Activated CD8-positive, alpha-beta memory T cell treated with anti-CD3 and anti-CD28 coated beads, Interleukin-2, amount 50 U/mL, for 1 hour (primary cell): ENCODE data around the gene NANP.
"Not testable (repeated sequence)": the region's sequence is repeated elsewhere in the genome, so short reads cannot be mapped to it uniquely, and the experiment has no call there.

Source experiments
- DNase-seq: peaks from one replicate; pipeline ENCODE4 v3.0.0-alpha.2; 2020; ENCODE audit errors: extremely low read depth

Gene NANP

DNA sequence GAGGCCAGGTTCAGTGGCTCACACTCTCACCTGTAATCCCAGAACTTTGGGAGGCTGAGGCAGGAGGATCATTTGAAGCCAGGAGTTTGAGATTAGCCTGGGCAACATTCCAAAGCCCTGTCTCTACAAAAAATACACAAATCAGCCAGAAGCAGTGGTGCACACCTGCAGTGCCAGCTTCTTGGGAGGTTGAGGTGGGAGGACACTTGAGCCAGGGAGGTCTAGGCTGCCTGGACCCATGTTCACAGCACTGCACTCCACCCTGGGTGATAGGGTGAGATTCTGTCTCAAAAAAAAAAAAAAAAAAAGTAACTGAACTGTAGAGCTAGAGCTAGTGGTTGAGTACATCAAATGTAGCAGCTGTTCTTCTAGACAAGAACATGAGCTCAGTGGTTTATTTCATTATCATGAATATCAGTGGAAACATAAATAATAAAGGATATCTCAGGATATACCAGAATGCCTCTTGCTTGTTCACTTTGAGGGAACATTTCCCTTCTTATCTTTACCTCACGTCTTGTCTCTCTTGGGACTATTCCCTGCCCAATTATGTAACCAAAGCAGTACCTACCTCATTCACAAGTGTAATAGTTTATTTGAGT lies 17.6 kb downstream of the NANP start:
- no peak for DNase-seq

DNA sequence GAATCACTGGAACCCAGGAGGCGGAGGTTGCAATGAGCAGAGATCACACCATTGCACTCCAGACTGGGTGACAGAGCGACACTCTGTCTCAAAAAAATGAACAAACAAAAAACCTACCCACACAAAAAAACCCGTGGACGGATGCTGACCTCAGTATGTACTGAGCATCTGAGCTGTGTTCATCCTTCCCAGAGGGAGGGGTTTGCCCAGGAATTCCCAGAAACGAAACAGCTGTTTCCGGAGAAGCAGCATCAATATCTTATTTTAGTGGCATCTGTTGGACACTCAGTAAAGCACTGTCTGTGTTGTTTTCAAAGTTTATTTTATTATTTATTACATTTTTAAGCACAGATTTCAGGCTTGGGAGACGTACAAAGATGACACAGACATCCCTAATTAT lies 18.7 kb downstream of the NANP start:
- no peak for DNase-seq

DNA sequence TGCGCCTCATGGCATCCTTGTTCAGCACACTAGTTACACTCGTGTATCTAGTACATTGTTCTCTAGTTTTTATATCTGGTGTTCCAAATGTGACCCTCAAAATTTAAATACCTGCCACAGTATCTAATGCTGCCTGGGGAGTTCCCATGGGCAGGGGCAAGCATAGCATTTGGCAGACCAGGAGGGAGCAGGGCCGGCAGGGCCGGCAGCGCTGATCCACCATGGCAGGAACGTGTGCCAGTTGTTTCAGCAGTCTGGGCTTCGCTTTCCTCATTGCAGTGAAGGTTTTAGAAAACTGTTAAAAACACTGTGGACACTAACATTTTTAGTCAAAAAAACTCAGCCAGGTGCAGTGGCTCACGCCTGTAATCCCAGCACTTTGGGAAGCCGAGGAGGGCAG lies 19.2 kb downstream of the NANP start:
- no peak for DNase-seq

DNA sequence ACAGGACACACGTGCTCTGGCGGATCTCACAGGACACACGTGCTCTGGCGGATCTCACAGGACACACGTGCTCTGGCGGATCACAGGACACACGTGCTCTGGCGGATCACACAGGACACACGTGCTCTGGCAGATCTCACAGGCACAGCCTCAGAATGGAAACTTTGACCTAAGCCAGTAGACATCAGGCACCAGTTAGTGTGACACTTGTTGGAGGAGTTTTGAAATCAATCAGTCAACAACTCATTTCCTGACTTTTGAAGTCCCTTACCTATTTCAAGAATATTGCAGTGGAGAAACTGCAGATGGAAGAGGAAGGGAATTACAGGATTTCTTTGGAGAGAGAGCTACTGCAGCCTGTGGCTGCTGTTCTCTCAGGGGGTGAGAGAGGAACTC lies 20.9 kb downstream of the NANP start:
- not testable (repeated sequence) for DNase-seq

DNA sequence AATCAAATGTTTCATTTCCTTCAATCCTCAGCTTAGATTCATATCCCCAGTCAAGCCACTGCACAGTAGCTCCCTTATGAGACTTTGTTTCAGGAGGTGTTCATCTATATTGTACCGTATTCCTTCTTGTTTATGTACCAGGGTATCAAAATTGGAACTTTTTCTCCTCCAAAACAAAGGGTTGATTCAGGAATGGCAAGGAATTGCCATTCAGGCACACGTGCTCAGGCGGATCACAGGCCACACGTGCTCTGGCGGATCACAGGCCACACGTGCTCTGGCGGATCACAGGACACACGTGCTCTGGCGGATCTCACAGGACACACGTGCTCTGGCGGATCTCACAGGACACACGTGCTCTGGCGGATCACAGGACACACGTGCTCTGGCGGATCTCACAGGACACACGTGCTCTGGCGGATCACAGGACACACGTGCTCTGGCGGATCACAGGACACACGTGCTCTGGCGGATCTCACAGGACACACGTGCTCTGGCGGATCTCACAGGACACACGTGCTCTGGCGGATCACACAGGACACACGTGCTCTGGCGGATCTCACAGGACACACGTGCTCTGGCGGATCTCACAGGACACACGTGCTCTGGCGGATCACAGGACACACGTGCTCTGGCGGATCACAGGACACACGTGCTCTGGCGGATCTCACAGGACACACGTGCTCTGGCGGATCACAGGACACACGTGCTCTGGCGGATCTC lies 21.5 kb downstream of the NANP start:
- DNase-seq: not testable (repeated sequence)

DNA sequence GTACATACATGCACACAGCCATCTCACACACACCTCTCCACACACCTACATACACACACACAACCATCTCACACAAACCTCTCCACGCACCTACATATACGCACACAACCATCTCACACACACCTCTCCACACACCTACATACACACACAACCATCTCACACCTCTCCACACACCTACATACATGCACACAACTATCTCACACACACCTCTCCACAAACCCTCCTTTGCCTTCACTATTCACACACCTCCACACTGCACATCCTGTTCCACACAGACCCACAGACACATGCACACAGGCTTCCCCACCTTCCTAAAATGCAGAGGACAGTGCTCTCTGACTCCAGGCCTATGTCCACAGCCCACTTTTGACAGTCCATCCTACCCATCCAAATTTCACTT lies 22.2 kb downstream of the NANP start:
- DNase-seq: no peak

DNA sequence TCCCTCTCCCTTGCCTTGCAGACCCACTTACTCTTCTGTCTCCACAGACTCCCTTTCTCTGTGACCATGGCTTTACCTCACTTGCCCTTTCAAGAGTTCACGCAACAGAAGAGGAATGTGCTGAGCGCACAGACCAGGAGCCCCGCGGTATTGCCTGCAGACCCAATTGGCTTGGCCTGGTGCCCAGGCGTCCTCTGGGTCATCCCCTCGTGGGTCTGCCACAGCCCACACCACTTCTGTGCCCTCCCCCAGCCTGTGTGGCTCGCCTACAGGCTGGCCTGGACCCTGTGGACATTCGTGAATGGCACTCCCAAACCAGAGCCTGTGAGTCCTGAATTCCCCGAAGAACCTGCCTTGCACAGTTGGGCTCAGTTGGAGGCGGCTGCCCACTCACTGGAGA lies 23.2 kb downstream of the NANP start:
- DNase-seq: no peak

DNA sequence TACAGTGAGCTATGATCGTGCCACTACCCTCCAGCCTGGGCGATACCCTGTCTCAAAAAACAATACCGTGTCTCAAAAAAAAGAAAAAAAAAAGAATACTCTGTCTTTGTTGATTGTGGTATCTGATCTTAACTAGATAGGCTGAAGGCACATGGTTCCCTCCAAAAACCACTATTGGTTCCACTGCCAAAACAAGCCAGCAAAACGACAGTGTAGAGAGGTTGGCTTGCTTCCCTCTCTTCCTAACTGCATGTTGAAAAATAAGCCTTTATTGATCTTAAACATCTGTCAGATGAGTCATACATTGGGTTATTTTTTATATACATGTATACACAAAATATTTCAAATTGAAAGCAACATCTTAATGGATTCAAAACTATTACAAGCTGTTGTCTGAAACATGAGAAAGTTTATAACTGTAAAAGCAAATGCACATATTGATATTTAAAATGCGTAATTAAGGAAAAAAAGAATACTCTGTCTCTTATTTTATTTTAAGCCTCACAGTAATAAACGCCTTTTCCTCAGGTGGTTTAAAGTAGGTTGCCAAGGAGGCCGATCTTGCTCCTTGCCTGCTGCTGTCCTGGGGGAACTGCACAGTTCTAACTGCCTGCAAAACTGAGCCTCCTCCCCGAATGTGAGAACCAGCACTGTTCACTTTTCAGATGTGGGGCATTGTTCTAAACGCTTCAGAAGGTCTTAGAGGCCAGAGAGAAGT lies 31.5 kb downstream of the NANP start:
- DNase-seq: no peak

DNA sequence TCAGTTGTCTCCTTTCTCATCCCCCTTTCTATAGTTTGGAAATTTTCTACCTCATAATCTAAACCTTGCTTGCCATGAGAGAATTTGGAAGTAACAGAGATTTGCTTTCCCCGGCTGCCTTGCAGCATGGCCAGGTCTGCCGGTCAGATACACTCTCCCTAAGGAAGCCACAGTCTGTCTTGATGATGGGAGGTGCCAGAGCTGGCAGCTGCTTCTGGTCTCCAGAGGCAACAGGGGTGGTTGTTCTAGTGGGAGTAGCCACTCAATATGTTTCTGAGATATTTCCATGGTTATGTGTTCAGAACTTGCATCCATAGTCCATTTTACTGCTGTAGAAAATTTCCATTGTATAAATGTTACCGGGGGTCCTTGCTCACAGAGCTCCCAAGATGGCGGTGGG lies 33.0 kb downstream of the NANP start:
- DNase-seq: not testable (repeated sequence)

DNA sequence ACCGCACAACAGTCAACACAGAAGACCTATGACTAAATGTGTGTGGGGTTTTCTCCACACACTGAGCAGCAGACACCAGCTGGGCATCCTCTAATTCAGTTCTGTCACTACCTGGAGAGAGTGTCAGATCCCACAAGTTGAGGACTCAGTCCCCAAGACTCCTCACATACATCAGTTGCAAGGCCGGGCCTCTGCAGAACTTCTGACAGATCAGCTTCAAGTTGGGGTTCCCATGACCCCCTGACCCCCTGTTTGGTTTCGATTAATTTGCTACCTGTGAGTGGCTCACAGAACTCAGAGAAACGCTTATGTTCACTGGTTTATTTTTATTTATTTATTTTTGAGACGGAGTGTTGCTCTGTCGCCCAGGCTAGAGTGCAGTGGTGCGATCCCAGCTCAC lies 35.3 kb downstream of the NANP start:
- no peak for DNase-seq

DNA sequence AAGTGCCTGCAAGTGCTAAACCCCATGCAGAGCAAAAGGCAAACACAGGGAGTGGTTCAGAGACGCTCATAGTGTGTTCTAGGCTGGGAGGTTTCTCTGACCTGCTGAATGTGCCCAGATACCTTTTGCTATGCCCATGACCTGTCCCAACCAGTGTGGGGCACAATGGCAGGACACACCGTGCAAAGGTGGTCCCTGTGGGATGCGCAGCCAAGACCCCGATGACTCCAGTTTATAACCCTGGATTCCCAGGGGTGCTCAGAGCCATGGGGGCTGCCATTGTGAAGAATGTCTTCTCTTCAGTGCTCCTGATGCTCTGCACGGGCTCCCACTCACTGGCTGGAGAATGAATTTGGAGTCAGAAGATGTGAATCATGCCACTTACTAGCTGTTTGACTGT lies 36.3 kb downstream of the NANP start:
- DNase-seq: no peak

DNA sequence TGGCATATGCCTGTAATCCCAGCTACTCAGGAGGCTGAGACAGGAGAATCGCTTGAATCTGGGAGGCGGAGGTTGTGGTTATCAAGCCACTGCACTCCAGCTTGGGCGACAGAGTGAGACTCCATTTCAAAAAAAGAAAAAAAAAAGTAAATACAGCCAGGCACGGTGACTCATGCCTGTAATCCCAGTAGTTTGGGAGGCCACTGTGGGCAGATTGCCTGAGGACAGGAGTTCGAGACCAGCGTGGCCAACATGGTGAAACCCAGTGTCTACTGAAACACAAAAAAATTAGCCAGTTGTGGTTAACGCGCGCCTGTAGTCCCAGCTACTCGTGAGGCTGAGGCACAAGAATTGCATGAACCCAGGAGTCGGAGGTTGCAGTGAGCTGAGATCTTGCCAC lies 36.9 kb downstream of the NANP start:
- DNase-seq: no peak

DNA sequence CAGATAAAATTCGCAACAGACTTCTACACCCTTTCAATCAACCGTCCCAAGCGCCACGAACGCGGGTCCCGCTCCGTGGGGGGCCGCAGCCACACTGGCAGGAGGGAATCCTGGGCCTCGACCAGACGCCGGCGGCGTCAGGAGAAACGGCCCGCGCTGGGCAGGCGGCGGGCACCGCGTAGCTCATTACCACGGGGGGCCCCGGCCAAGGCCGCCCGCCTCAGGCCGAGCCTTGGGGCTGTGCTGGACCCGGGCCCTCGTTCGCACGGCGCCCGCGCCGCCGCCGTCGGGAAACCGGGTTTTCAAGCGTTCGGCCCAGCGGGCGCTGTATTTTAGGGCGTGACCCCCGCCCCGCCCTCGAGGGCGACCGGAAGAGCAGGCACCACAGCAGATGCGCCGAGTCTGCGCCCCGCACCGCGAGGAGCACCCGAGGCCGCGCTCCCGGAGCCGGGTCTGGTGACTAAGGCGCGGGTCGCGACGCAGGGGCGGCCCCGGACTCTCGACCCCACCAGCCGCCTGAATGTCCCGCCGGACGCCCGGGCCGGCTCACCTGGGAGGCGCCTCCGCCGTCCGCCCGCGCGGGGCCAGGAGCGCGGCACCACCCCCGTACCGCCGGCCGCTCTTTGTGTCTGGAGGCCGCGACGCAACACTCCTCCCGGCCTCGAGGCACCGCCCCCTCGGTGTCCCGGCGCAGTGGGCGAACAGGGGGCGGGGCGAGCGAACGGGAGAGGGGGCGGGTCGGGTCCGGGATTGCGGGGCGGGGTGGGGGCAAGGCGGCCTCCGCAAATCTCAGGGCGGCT lies 38.7 kb downstream of the NANP start, which contains the start of gene NINL:
Gene NINL (minus strand): TSS at position 627 of the 800 bp plus-strand sequence. CDS start 58,944 bp downstream, outside the sequence.
- DNase-seq: no peak

DNA sequence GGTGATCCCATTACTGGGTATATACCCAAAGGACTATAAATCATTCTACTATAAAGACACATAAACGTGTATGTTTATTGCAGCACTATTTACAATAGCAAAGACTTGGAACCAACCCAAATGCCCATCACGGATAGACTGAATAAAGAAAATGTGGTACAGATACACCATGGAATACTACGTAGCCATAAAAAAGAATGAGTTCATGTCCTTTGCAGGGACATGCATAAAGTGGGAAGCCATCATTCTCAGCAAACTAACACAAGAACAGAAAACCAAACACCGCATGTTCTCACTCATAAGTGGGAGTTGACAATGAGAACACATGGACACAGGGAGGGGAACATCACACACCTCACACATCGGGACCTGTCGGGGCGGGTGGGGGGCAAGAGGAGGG lies 40.2 kb downstream of the NANP start:
- DNase-seq: not testable (repeated sequence)

DNA sequence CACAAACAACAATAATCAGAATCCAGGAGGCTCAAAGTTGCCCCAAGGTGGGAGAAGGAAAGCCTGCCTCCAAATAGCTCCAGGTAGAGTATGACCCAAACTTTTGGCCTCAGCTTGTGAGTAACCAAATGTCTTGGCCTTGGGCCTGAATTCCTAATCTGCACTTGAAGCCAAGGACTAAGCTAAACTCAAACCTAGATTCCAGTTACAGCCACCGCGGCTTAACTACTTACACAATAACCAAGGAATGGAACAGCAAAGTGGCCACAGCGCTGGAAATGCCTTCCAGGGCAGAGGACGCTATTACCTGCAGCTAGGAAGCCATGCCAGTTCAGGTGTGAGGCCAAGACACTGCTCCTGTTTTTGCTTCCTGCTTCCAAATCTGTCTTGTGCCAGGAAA lies 43.1 kb downstream of the NANP start:
- no peak for DNase-seq

DNA sequence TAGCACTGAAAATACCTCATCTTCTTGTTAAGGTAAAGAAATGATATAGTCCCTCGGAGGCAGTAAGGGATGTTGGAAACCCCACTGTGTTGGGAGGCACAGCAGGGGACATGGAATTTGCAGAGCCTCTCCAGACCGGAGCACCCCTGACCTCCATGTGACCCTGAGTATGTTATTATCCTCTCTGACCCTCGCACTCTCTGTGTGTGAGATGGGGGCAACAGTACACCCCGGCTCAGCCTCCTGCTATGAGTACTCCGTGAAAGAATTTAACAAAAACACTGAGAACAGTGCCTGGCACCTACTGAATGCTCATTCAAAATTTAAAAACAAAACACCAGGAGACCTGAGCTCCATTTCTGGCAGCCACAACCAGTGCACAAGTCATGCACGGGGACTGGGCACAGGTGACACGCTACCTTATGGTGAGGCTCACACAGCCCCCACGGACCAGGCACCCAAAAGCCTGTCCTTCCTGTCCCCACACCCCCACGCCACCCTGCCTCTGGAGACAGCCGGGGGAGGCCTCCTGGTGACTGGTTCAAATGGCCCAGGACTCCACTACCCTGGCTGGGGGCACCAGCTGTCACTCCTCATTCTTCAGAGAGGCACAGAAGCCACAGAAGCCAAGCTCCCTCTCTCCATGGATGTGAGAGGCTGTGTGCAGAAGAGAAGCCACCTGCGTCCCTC lies 44.6 kb downstream of the NANP start:
- DNase-seq: no peak

DNA sequence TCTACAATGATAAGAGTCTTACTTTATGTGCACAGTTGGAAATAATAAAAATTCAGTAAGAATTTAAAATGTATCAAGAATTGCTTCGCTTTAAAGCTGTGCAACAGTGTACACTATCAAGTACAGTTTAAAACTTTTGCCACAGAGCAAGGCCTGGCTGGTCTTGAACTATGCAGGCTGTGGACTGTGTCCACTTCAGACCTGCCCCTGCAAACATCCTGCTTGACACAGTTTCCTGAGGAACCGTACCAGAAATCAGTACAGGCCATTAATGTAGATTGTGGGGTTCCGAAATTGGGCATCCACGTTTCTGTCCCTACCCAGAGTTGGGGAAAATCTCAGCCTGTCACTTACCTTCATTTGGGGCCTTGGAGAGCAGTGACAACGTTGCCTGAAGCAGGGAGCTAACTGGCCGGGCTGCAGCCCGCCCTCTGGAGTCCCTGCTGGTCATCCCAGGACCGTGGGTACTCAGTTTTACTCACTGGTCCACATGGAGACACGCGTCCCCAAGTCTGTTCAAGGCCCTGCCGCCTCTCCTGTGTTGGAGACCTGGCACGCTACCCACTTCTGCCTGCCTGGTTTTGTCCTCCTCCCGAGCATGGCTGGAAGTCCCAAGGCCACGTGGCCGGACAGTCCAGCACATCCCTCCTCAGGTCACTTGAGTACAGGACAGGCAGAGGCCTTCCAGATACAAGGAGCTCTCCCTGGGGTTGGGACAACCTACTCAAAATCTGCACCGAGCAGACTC lies 46.9 kb downstream of the NANP start:
- DNase-seq: no peak

DNA sequence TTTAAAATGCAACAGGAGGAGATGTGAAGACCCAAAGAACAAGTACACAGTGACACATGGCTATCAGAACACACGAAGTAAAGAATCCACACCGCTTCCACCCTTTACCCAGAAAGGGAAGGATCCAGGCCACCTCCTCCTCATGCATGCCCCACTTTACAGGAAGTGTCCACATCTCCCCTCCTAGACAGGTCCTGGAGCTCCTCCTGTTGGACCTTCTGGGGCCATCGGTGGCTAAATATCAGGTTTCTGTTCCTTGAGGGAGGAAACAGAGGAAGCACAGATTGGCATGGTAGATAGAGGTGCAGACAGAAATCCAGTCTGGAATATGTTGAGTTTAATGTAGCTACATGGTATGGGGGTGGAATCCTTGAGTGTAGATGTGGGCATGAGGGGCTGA lies 49.4 kb downstream of the NANP start:
- no peak for DNase-seq

DNA sequence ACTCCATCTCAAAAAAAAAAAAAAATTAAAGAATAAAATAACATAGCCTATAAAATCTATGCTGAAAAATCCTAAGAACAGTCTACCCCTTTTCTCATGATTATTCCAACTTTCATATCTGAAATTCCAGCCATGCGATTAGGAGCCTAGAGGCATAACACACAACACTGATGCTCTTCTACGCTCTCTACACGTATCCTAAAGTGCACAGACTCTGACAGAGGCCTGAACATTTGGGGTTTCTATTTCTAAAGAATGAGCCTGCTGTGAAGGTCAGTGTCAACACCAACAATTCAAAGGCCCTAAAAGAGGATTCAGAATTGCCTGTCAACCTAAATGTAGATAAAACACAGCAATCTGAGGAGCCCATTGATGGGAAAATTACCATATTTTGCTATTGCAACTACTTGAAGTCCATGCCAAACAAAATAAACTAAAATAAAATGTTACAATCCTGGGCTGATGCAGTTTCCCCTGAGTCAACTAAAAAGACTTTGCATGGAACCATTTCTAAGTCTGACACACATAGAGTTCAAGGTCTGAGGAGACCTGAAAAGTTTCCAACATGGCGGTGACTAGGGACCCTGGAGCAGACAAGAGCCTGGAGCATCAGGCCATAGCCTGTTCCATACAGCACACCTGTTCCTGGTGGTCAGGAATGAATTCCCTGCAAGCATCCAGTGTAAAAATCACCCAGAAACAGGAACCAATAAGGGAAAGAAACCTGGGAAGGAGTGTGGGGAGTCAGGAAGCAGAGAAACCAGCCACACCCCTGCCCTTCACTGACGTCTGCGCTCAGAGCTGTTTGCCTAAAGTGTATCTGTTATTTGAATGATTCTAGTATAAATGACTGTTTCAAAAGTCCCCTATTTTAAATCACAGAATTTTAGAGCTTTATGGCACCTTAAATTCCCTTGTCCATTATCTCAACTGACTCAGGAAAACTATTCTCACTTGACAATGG lies 50.2 kb downstream of the NANP start:
- DNase-seq: no peak

DNA sequence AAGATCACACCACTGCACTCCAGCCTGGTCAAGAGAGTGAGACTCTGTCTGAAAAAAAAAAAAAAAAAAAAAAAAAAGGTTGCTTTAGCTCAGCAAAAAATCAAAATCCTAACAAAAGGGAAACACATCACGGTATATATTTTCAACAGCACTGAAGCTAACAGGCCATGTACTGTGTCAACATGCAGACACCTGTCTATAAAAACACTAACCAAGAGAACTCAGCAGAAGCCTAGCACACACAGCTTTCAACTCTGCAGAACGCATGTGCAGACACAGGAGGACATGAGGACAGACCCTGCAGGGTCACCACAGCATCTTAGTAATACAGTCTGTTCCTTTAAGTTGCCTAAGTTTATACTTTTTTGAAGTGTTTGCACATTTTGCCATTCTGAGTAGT lies 52.0 kb downstream of the NANP start:
- no peak for DNase-seq
